NCI-H2081 (cell line): Measurements from ENCODE around the gene LTO1.

Source experiments
- DNase-seq, 2 experiments: peaks; one replicate each; lab custom pipeline; 2025; lab: John Stamatoyannopoulos, UW

LTO1 gene

GRCh38 chr11:69657911-69658625 lies 17.1 kb downstream of the LTO1 start:
- no peak for DNase-seq

GRCh38 chr11:69657456-69657910 lies 17.7 kb downstream of the LTO1 start:
- no peak for DNase-seq

- DNase-seq, result no peak
Measured at GRCh38 chr11:69656536-69657455, 18.4 kb downstream of the LTO1 start.

GRCh38 chr11:69655479-69656428 lies 19.4 kb downstream of the LTO1 start:
- no peak for DNase-seq

GRCh38 chr11:69654660-69655478 lies 20.3 kb downstream of the LTO1 start:
- DNase-seq, result no peak

- no peak for DNase-seq
Measured at GRCh38 chr11:69654001-69654659, 21.0 kb downstream of the LTO1 start.

- no peak for DNase-seq
Measured at GRCh38 chr11:69653406-69653960, 21.7 kb downstream of the LTO1 start.

- DNase-seq, result no peak
Measured at GRCh38 chr11:69652999-69653398, 22.2 kb downstream of the LTO1 start.

- no peak for DNase-seq
Measured at GRCh38 chr11:69651834-69652620, 23.1 kb downstream of the LTO1 start.

- DNase-seq, result no peak
Measured at GRCh38 chr11:69650832-69651344, 24.3 kb downstream of the LTO1 start.

- DNase-seq, result no peak
Measured at GRCh38 chr11:69650081-69650831, 24.9 kb downstream of the LTO1 start.

GRCh38 chr11:69649576-69649900 lies 25.6 kb downstream of the LTO1 start:
- DNase-seq, result no peak

GRCh38 chr11:69648679-69649575 lies 26.2 kb downstream of the LTO1 start:
- no peak for DNase-seq

GRCh38 chr11:69647761-69648497 lies 27.2 kb downstream of the LTO1 start:
- no peak for DNase-seq

- no peak for DNase-seq
Measured at GRCh38 chr11:69647390-69647748, 27.8 kb downstream of the LTO1 start.

- no peak for DNase-seq
Measured at GRCh38 chr11:69646493-69647389, 28.4 kb downstream of the LTO1 start.
